Activated T-cell treated with anti-CD3 and anti-CD28 coated beads, Interleukin-2, amount 50 U/mL, for 1 hour (primary cell): ENCODE results near the gene TADA2A.
"Not testable (repeated sequence)": the region's sequence is repeated elsewhere in the genome, so short reads cannot be mapped to it uniquely, and the experiment has no call there.

Source experiments
- DNase-seq: peaks from one replicate; pipeline ENCODE4 v3.0.0-alpha.2; 2020

Gene TADA2A

DNA sequence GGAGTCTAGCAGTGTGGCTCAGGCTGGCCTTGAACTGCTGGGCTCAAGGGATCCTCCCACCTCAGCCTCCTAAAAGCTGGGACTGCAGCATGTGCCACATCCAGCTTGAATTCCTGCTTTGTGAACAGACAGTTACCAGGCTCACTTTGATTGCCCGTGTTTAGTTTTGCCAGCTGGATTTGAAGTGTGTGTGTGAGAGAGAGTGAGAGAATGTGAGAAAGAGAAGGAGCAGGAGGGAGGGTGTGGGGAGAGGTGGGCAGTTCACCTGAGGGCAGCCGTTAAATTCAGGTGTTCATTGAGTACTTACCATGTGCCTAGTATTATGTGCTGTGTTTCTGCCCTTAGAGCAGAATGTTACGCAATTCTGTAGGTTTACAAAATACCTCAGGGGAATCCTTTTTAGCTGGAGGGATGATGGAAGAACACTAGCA, 87.7 kb downstream of the TADA2A start:
- no peak for DNase-seq

DNA sequence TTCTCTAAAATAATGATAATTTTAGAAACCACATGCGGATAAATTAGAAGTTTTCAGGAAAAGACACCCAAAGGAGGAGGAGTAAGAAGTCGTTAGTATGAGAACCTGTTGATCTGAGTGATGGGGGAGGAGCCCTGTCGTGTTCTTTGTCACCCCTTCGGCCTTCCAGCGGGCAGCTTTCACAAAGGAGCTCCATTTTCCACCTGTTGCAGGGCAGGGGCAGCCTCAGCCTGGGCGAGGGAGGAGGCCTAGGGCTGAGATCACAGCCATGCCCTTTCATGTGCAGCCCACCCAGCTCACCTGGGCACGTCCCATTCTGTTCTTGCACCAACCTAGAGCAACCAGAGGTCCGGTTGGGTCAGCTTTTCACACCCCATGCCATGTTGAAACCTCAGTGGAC, 88.3 kb downstream of the TADA2A start:
- DNase-seq: no peak

DNA sequence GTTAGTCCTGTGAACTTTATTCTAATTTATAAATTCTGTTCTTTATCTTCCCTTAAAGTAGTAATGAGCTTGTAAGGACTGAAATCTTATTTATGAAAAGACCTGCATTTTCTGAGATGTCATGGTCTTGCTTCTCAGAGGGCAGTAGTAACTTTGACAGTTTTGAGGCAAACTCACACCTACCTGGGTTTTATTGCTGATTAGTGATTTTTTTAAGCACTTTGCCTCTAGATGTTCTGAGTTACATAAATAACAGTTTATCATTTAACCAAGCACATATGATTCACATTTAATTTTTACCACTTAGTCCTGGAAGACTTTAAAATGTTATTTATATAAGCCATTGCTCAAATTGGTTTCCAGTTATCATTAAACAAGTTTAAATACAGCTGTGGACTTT, 93.7 kb downstream of the TADA2A start:
- DNase-seq: no peak

DNA sequence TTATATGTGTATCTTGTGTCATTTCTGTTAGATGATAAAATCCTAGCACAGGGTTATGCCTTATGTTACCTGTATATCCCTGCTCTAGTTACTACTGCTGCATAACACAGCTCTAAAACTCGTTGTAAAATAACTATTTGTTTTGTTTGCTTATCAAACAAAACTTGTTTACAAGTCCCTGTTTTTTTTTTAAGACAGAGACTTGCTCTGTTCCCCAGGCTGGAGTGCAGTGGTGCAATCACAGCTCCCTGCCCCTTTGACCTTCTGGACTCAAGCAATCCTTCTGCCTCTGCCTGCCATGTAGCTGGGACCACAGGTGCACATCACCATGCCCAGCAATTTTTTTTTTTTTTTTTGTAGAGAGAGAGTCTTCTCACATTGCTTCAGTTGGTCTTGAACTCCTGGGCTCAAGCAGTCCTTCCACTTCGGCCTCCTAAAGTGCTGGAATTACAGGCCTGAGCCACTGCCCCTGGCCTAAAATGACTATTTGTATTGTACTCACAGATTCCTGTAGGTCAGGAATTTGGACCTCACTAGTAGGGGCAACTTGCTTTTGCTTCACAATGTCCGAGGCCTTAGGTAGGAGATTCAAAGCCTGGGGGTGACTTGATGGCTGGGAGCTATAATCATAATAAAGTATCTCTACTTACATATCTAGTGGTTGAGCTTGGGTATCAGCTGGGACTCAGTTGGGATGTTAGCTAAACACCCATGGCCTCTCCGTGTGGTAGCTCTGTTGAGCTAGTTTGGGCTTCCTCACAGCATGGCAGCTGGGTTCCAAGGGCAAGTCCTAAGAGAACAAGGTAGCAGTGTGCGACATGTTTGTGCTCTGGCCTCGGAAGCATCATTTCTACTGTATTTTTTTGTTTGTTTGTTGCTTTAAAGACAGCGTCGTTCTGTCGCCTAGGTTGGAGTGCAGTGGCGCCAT, 95.6 kb downstream of the TADA2A start:
- DNase-seq: no peak

DNA sequence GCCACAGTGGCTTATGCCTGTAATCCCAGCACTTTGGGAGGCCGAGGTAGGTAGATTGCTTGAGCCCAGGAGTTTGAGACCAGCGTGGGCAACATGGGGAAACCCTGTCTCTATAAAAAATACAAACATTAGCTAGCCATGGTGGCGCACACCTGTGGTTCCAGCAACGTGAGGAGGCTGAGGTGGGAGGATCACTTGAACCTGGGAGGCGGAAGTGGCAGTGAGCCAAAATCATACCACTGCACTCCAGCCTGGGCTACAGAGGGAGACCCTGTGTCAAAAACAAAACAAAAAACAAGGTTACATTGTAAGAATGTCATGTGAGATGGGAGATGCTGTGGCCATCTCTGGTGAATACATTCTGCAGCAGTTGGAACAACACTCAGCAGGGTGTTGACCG, 96.5 kb downstream of the TADA2A start:
- DNase-seq: no peak

DNA sequence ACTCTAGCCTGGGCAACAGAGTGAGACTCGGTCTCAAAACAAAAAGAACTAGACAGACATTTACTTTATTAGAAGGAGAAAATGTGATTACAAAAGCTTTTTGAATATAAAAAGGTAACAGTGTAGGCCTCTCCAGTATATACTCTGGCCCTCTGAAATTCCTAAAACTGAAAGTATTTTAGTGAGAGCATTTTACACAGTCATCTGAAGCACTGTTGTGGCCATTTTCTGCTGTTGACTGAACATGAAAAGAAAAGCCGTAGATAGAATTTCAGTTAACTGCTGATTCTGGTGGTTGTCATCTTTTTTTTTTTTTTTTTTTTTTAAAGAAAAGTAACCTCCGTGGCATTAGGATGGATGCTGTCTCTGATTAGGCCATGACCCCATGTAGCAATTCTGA, 98.6 kb downstream of the TADA2A start:
- DNase-seq: no peak

DNA sequence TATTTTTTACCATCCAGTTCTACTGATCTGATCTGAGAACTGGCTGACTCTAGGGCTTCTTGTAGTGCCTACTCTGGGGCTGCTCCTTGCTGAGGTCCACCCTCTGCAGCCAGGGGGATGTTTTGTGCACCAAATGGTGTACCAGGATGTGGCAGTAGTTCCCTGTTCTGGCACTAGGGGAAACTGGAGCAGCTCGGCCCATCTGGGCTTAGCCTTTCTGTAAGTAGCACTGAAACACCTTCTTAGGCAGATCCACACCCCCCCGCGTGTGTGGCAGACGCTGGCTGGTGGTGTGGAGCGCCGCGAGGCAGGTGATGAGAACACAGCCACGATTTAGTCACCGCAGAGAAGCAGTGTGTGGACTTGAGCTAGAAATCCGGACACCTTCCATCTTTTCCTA, 100.0 kb downstream of the TADA2A start:
- no peak for DNase-seq

DNA sequence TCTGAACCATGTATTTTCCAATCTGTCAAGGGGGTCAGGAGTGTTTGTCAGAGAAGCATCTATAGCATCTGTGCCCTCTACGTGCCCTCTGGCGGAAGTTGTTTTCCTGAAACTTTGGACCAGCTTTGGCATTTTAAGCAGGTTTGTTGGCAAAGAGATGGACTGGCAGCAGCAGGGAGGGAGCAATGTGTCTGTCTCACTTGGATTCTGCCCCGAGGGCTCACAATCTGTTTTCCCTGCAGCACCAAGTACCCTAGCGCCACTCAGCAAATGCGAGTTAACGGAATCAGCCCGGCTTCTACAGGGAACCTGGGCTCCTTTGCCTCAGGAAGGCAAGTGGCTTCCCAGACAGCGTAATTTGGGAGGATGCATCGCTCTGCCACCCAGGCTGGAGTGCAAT, 100.4 kb downstream of the TADA2A start:
- DNase-seq: no peak

DNA sequence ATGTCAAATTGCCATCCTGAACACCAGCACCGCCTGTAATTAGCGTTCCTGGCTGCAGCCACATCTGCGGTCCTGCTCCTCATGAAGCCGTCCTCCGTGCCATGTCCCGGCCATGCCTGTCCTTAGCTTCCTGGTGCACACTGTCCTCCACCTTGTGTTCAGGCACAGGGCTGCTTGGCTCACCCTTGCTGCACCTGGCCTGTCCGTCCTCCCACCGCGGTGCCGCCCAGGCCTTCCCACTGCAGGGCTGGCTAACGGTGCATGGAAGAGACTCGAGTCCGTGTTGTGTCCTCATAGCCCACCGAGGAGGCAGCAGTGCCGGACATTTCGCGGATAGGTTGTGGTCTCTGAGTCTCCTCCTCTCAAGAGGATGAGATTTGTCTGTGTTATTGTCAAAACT, 103.4 kb downstream of the TADA2A start:
- DNase-seq: no peak

DNA sequence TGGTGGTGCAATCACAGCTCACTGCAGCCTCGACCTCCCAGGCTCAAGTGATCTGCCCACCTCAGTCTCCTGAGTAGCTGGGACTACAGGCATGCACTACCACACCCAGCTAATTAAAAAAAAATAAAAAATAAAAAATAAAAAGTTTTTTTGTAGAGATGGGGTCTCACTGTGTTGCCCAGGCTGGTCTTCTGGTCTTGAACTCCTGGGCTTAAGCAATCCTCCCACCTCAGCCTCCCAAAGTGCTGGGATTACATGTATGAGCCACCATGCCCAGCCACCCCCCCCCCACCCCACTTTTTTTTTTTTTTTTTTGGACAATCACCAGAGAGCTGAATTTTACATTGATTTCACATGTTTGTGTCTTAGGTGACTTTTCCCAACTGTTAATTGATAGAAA, 105.0 kb downstream of the TADA2A start:
- DNase-seq: not testable (repeated sequence)

DNA sequence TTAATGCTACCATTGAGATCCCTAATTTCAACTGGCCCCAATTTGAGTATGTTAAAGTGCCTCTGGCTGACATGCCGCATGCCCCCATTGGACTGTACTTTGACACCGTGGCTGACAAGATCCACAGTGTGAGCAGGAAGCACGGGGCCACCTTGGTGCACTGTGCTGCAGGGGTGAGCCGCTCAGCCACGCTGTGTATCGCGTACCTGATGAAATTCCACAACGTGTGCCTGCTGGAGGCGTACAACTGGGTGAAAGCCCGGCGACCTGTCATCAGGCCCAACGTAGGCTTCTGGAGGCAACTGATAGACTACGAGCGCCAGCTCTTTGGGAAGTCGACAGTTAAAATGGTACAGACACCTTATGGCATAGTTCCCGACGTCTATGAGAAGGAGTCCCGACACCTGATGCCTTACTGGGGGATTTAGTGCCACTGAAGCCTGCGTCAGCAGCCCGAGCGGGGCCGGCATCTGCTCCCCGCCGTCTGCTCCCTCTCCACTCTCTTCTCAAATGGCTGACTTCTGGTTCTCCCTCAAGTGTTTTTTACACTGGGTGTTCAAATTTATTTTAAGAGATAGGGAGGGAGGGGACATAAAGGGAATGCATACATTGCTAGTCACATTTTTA, 105.9 kb downstream of the TADA2A start:
- DNase-seq: no peak

DNA sequence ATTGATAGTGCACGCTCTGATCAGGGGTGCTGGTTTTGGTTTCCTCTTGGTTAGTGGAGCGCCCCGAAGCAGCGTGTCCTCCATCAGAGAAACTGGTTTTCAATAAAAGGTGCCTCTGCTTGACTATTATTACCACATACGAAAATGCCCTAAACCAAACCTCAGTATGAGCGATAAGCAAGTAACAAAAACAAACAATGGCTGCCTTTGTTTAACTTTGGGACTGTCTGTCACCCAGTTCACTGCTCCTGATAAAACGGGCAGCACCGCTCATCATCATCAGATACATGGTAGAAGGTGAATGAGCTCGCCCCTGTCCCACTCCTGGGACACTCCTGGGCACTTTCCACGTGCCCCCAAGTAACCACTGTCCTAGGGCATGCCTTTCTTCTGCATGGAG, 107.0 kb downstream of the TADA2A start:
- DNase-seq: no peak

DNA sequence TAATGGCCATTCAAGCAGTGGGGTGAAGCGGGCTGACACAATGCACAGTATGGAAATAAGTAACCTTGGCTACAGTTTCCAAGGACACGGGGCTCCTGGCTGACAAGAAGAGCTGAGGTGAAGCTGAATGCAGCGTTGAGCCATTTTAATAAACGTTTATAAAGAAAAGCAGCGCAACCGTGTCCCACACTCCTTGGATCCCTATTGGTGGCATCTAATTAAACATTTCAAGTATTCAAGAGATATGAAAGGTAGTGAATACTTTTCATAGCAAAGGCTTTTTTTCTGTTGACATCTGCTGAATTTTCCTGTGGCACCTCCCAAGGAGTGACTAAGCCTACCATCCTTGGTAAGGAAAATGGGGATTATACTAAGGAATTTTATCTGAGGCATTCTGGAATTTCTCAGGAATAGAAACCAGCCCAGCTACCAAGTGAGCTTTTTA, 109.5 kb downstream of the TADA2A start:
- DNase-seq: no peak

DNA sequence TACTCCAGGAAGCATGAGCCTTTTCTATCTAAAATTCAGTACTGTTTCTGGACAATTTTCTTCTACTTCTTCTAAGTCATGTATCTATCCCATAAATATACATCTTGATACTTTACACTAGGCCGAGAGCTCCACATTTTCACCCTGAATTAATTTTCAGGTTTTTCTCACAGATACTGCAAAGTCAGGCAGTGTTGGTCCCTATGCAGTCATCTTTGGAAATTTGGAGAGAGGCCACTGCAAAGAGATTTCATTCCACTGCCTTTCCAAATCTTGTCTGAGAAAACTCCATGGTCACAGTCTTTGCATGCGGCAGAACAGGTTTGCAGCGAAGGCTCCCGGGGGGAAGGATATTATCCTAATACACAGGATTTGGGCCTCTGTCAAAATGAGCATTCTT, 111.2 kb downstream of the TADA2A start:
- no peak for DNase-seq

DNA sequence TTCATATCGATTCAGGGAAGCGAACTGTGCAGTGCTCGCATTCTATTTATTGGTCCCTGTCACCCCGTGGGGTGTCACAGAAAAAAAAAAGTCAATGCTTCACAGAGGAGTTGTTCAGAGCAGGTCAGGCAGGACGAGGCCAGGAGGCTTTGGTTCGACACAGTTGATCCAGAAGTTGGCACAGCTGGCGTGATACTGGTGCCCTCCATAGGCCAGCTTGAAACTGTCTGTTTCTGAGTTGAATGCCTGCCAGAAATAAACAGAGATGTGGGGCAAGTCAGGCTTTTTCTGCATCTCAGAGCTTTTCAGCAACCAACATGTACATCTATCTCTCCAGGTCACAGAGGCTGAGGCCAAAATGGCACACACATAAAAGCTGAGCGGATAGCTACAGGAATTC, 112.1 kb downstream of the TADA2A start:
- no peak for DNase-seq

DNA sequence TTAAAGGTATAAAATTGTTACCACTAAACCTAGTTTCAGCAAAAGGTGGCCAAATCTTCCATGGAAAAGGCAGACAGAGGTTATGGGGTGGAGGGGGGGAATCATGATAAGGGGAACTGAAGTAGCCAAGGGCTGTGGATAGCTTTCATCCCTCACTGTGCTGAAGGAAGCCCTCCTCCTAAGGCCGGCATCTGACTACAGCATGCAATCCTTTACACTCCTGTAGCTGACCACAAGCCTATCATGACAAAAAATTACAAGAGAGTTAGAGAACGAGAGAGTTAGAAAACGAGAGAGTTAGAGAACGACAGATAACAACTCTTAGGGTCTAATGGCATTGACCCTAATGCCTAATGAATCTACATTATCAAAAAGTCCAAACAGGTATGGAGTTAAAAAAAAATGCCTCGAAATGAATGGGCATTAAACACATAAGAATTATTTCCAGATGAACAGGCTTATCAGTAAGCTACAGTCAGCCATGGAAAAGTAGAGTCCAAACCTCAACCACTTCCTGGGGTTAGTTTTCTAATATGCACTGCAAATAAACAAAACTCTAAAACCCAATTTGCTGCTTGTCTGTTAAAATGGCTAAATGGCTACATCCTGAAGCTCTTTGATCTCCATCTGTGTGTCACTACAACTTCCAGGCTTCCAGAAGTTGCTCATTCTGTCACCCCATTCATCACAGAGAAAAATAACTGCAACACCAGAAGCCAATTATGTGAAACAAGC, 112.7 kb downstream of the TADA2A start:
- no peak for DNase-seq

DNA sequence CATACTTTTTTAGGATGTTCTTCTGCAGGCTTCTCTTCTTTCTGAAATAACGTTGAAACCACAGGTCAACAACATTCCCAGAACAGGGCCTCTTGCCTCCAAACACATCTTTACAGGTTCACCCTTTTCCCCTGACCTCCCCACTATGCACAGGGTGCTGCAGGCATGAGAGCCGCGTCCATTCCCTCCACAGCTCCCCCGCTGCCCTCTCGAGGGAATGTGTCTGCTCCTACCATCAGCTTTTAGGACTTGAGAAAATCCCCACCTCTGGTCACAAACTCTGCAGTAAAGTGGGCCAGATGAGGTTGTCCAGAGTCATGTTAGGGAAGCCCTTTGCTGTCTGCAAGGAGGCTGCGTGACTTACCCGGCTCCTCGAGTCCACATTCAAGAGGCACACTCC, 113.5 kb downstream of the TADA2A start:
- no peak for DNase-seq

DNA sequence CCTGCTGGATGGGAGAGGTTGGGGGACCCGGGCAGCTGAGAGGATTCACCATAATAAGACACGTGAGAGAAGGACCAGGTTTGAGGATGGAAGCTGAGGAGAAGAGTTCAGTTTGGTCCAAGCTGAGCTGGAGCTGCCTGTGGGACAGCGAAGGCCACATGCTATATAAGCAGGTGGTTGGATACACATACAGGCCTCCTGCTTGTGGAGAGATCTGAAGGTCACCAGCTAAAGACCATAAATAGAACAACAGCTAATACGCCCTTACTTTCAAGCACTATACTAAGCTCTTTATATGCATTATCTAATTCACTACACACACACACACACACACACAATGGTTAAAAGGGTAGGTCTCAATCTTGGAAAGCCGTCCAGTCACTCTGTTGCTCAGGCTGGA, 115.1 kb downstream of the TADA2A start:
- DNase-seq: no peak

DNA sequence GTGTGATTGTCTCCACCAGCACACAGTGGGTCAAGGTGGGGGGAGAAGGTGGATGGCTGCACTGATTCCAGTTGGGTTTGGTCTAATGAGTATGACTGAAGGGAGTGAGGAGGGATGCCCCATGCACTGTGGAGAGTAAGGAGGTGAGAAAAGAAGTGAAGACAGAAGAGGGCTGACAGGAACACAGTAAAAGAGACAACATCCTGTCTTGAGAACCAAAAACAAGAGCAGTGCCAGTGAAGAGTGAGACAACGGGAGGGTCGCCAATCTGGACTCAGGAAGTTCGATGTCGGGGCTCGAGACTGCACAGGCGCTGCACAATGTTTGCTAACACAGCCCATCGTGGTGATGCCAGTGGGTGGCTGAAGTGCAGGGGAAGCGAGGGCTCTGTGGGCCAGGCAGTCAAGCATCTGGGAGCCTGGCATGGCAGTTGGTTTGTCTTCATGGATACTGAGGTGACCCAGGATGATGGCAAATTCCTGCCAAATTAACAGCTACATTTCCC, 117.1 kb downstream of the TADA2A start:
- no peak for DNase-seq

DNA sequence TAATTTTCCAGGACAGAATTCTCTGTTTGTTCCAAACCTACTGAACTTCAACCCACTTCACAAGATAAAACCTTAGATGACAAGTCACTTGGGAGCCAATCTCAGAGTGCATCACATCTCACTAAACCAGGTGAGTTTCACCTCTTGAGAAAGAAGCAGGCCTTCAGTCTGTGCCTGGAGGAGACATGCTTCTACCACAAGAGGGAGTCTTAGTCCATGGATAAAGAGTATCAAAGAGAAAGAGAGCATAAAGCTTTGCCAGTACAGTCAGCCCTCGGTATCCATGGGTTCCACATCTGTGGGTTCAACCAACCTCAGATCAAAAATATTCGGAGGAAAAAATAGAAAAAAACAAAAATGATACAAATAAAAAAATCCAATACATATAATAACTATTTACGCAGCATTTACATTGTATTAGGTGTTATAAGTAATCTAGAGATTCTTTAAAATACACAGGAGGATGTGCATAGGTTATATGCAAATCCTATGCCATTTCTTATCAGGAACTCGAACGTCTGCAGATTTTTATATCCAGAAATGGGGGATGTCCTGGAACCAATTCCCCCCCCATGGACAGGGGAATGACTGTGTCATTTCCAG, 120.7 kb downstream of the TADA2A start:
- DNase-seq: no peak
